Stimulated activated memory B cell treated with anti-CD40 and anti-IgM and Interleukin-4, amounts not matched to agents 10 μg/mL and 1 μg/mL and 100 μg/mL, for 72 hours (primary cell): ENCODE measurements around the gene SNAPIN.

ENCODE experiments used
- ATAC-seq: fragments of 150-1000 bp; cut with Tn5 transposase; 2 replicates; pipeline ENCODE4 v1.10.0; 2021
- H3K27ac Mint-ChIP-seq: one replicate; pipeline ENCODE4 v1.8.0; 2022; ENCODE audit warnings: mild to moderate bottlenecking, mixed read lengths
- H3K27me3 Mint-ChIP-seq: one replicate; pipeline ENCODE4 v1.8.0; 2022; ENCODE audit warnings: mixed read lengths
- H3K36me3 Mint-ChIP-seq: one replicate; pipeline ENCODE4 v1.8.0; 2022; ENCODE audit warnings: mixed read lengths
- H3K4me1 Mint-ChIP-seq: one replicate; pipeline ENCODE4 v1.8.0; 2022; ENCODE audit warnings: mixed read lengths
- H3K4me3 Mint-ChIP-seq: one replicate; pipeline ENCODE4 v1.8.0; 2022; ENCODE audit warnings: mild to moderate bottlenecking, moderate library complexity, mixed read lengths
- H3K9me3 Mint-ChIP-seq: one replicate; pipeline ENCODE4 v1.8.0; 2022; ENCODE audit warnings: mixed read lengths

SNAPIN gene, protein sequence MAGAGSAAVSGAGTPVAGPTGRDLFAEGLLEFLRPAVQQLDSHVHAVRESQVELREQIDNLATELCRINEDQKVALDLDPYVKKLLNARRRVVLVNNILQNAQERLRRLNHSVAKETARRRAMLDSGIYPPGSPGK

DNA sequence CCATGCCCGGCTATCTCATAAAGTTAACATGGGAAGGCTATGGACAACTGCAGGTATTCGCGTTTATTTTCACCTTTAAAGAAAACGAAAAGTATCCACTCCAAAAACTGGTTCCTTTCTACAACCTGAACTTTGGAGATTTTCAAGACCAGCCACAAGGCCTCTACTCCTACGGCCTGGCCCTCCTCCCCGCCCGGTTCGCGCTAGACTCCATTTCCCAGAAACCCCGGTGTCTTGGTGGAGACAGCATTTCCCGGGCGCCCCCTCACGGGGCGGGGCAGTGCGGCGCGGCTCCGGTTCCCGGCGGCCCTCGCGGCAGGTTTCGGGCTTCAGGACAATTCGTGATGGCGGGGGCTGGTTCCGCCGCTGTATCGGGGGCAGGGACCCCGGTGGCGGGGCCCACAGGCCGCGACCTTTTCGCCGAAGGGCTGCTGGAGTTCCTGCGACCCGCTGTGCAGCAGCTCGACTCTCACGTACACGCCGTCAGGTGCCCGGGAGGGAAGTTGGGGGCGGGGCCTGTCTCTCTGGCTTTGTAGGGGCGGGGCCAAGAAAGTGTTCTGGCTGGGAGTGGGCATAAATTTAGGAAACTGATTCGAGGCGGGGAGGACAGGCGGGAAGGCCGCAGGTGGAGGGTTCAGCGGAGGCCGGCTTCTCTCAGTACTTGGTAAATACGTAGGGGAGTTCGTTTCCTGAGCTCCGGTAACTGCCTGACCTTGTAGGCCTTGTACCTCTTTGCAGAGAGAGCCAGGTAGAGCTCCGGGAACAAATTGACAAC, at the start of gene SNAPIN:
TSS of gene SNAPIN (plus strand) at position 304 of the 775 bp plus-strand sequence. CDS start at position 345, 41 bp downstream.
- peaks cover 20% of the 10 kb centered on the region for H3K4me1 Mint-ChIP-seq
- peaks cover 19% of the 10 kb centered on the region for H3K36me3 Mint-ChIP-seq
- H3K4me3 Mint-ChIP-seq, result peak within 1 kb of the TSS; percentile 99
- H3K27ac Mint-ChIP-seq, result peak within 1 kb of the TSS; percentile 93
- no peaks in the 10 kb centered on the region for H3K9me3 Mint-ChIP-seq
- peak; percentile 99 for ATAC-seq
- no peaks in the 10 kb centered on the region for H3K27me3 Mint-ChIP-seq

DNA sequence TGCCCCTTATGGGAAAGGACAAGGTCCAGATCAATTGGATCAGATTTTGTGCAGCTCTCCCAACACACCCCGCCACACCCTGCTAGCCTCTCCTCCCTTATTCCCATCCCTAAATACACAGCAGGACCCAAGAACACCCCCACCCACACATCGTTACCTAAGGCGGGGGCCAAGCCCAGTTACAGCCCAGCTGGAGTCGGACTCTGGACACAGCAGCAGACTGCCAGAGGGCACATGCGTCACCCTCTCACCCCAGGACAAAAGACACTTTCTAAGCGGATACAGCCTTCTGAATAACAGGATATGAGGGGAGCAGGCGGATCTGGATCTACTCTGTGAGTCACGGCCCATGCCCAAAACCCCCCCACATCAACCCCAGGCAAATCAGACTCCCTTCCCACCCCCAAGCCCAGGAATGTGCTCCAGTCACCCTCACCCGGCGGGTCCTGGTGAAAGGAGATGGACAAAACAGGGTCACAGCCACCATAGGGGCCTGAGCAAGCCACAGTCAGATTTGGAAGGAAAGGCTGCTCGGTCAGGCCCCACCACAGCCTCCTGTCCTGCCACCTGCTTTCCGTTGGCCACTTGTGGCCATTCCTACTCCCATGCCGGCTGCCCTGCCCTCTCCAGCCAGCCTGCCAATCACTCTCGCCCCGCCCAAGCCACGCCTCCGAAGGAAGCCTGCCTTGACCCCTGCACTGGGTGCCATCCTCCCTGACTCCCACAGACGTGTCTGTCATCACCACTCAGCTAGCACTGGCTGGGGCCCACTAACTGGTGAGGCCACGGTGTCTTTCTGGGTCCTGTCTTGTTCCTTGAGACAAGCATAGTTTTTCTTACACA, 49.5 kb upstream of the SNAPIN start:
- ATAC-seq, result no peak
- no peaks in the 10 kb centered on the region for H3K27me3 Mint-ChIP-seq
- H3K4me1 Mint-ChIP-seq, result peaks cover 28% of the 10 kb centered on the region
- no peaks in the 10 kb centered on the region for H3K36me3 Mint-ChIP-seq
- H3K27ac Mint-ChIP-seq, result no peak overlapping the region
- H3K4me3 Mint-ChIP-seq, result no peak overlapping the region
- peaks cover 2% of the 10 kb centered on the region for H3K9me3 Mint-ChIP-seq

DNA sequence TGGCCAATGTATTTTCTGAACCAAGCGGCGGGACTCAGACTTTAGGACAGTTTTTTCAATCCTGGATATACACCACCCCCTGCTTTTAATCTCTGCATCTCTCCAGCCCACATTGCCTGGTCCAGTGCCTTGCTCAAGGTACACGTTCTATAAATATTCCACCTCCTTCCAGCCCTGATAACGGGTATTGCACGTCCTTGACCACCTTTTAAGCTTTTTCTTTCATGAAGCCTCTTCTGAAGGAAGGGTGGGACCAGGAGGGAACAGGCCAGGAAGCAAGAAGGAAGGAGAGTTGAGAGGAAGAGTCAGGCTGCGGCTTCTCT, 49.0 kb upstream of the SNAPIN start:
- Mint-ChIP-seq H3K9me3 (peaks cover 2% of the 10 kb centered on the region), H3K27me3 (no peaks in the 10 kb centered on the region), H3K4me1 (peaks cover 28% of the 10 kb centered on the region), H3K36me3 (no peaks in the 10 kb centered on the region), H3K4me3 (no peak overlapping the region), H3K27ac (no peak overlapping the region)
- no peak for ATAC-seq

DNA sequence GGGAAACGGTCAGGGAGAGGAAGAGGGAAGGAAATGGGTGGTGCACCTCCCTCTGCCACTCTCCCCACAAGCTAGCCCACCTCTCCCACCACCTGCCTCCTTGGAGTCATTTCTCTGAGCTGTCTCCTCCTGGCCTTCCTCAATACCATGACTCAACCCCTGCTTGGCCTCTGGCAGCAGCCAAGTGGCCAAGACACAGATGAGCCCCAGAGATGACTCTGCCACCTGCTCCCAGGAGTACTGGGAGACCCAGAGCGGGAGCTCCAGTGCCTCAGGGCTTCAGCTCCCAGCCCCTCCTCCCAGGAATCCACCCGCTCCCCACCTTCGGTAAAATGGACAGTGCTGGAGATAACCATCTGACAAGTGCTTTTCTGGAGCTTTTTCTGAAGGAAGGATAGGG, 48.2 kb upstream of the SNAPIN start:
- H3K27me3 Mint-ChIP-seq, result no peaks in the 10 kb centered on the region
- no peaks in the 10 kb centered on the region for H3K9me3 Mint-ChIP-seq
- no peak overlapping the region for H3K4me3 Mint-ChIP-seq
- no peak overlapping the region for H3K27ac Mint-ChIP-seq
- ATAC-seq, result no peak
- peaks cover 23% of the 10 kb centered on the region for H3K4me1 Mint-ChIP-seq
- no peaks in the 10 kb centered on the region for H3K36me3 Mint-ChIP-seq

DNA sequence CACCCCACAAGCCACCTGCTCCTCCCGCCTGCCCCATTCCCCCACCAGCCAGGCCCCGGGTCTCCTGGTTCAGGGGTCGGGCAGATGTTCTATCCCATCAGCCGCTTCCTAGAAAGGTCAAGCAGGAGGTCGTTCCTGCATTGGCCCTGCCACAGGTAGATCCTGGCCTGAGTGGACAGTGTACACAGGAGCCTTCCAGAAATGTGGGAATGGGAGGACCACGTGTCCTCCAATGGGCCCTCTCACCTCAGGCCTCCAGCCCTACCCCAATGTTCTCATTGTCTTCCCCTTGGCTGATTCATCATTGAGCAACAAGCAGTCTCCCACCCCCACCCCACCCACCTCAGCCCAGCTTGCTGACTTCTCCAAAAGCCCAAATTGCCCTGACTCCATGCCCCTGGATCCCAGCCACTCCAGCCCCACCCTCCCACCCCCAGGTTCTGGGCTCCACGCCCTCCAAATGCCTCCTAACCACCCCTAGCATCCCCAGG, 47.6 kb upstream of the SNAPIN start:
- H3K4me3 Mint-ChIP-seq, result no peak overlapping the region
- no peak for ATAC-seq
- peaks cover 22% of the 10 kb centered on the region for H3K4me1 Mint-ChIP-seq
- no peaks in the 10 kb centered on the region for H3K36me3 Mint-ChIP-seq
- no peaks in the 10 kb centered on the region for H3K27me3 Mint-ChIP-seq
- H3K27ac Mint-ChIP-seq, result no peak overlapping the region
- no peaks in the 10 kb centered on the region for H3K9me3 Mint-ChIP-seq

DNA sequence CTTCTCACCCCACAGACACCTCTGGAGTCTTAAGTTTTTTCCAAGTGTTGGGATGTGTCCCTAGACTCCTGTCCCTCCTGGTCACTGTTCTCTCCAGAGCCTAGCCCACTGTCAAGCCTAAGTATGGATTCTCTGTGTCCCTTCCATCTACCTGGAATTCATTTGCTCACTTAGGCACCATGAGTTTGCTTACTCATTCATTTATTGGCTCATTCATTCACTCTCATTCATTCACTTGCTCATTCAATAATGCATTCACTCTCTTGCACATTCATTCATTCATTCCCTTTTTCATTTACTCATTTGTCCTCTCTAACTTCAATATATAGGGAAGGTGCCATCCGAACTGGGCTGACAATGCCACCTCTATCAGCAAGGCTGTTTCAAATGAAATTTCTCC, 47.1 kb upstream of the SNAPIN start:
- H3K36me3 Mint-ChIP-seq, result no peaks in the 10 kb centered on the region
- no peak overlapping the region for H3K4me3 Mint-ChIP-seq
- no peak for ATAC-seq
- H3K27ac Mint-ChIP-seq, result no peak overlapping the region
- H3K9me3 Mint-ChIP-seq, result no peaks in the 10 kb centered on the region
- peaks cover 22% of the 10 kb centered on the region for H3K4me1 Mint-ChIP-seq
- no peaks in the 10 kb centered on the region for H3K27me3 Mint-ChIP-seq

DNA sequence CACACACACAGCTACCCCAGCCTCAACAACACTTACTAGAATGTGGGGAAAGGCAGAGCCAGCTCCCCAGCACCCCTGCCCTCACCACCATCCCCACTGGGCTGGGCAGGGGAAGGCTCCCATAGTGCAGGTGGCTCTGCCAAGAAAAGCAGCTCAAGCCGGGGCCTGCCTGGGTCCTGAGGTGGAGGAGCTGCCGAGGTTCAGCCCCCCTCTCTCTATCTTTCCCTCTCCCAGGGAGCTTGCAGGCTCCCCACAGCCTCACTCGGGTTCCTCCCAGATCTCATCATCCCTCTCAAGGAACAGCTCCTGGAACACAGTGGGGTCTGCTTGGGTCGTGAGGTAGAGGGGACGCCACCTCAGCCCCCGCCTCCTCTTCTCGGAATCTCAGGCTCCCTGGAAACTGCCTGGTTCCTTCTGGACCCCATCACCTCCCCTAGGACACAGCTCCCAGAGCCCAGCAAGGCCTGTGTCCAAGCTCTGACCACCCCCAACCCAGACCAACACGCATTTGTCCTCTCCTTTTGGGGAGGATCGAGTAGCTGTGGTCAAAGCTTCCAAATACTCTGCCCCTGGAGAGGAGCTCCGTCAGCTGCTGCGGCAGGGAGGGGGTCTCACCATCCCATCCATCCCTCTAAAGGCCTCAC, 46.3 kb upstream of the SNAPIN start:
- Mint-ChIP-seq H3K4me1 (peaks cover 23% of the 10 kb centered on the region), H3K9me3 (no peaks in the 10 kb centered on the region), H3K36me3 (no peaks in the 10 kb centered on the region), H3K27ac (no peak overlapping the region), H3K27me3 (no peaks in the 10 kb centered on the region), H3K4me3 (no peak overlapping the region)
- ATAC-seq, result no peak

DNA sequence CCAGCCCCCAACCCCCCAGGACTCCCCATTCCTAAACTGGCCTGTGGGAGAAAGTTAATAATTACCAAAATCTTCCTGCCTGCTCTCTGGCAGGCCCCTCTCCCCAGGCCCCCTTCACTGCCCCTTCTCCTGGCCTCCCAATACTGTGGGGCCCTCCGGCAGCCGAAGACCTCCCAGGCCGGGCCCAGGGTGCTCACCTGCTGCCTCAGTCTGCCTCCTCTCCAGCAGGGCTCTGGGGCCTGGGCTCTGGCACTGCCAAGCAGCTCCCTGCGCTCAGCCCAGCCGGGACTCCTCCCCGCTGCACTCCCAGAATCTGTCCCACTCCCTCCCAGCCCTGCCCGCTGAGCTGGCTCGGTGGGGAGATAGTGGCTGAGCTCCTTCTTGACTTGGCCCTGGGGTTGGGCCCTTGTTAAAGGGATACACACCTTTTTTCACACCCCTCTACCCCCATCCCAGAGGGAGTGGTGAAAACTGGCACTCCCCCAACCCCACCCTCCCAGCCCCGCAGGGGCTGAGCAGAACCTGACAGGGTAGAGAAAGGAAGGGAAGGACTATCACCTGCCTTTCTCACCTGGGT, 45.7 kb upstream of the SNAPIN start, which contains the start of gene S100A16:
TSS of gene S100A16 (minus strand) at position 383 of the 577 bp plus-strand sequence. CDS start 4,986 bp downstream, outside the sequence.
- H3K4me1 Mint-ChIP-seq, result peaks cover 29% of the 10 kb centered on the region
- H3K36me3 Mint-ChIP-seq, result no peaks in the 10 kb centered on the region
- no peak within 1 kb of the TSS for H3K4me3 Mint-ChIP-seq
- peak within 1 kb of the TSS; percentile 40 for H3K27ac Mint-ChIP-seq
- no peak for ATAC-seq
- no peaks in the 10 kb centered on the region for H3K9me3 Mint-ChIP-seq
- H3K27me3 Mint-ChIP-seq, result no peaks in the 10 kb centered on the region

DNA sequence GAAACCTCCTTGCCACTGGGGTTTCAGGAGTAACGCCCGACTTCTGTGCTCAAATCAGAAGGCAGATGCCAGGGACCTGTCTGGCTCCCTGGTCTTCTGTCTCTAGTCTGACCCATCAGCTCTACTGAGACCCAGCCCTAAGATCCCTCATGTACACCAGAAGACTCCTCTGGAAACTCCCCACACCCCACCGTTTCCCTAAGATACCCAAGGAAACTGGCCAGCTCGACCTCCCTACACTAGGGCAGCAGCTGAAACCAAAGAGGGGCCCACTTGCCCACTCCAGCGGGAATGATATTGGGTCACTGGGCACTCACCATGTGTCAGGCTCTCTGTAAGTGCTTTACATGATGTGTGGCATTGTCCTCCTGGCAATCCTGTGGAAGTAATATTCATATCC, 45.1 kb upstream of the SNAPIN start:
- ATAC-seq, result no peak
- Mint-ChIP-seq H3K4me3 (no peak overlapping the region), H3K27ac (no peak overlapping the region), H3K9me3 (no peaks in the 10 kb centered on the region), H3K36me3 (no peaks in the 10 kb centered on the region), H3K4me1 (peaks cover 29% of the 10 kb centered on the region), H3K27me3 (no peaks in the 10 kb centered on the region)

DNA sequence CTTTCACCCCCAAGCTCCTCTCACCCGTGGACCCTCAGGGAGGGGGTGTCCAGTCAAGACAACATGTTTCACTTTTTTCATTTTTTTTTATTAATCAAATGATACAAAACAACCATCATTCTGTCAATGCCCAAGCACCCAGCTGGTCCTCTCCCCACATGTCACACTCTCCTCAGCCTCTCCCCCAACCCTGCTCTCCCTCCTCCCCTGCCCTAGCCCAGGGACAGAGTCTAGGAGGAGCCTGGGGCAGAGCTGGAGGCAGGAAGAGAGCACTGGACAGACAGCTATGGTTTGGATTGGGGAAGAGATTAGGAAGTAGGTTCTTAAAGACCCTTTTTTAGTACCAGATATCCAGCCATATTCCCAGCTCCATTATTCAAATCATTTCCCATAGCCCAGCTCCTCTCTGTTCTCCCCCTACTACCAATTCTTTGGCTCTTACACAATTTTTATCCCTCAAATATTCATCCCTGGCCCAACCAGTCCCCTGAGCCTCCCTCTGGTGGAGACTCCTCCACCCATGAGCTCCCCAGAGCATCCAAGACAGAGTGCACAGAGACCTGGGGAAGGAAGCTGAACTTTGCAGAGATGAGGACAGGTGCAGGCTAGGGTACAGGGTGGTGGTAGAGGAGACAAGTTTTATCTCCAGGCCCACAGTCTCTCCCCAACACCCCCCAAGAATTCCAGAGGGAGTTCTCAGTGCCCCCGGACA, 44.2 kb upstream of the SNAPIN start:
- Mint-ChIP-seq H3K4me3 (no peak overlapping the region), H3K27me3 (no peaks in the 10 kb centered on the region), H3K4me1 (peaks cover 29% of the 10 kb centered on the region), H3K27ac (peak overlapping the region; percentile 40), H3K36me3 (no peaks in the 10 kb centered on the region), H3K9me3 (no peaks in the 10 kb centered on the region)
- ATAC-seq, result no peak

DNA sequence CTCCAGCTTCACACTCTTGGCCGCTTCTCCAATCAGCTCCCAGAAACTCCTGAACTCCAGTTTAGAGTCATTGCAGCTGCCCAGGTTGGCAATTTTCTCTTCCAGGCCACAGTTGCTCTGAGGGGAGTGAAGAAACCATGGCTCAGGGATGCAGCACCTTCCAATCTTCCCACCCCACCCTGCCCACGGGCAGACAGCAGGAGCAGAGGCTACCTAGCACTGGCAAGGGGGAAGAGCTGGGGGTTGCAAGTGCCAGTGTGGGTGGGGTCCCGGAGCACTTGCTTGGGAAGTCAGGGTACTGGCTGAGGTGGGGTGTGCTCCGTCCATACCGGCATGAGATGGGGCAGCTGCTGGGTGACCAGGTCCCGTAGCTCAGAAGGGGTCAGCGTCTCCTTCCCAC, 43.6 kb upstream of the SNAPIN start:
- no peak for ATAC-seq
- Mint-ChIP-seq H3K36me3 (no peaks in the 10 kb centered on the region), H3K4me1 (peaks cover 29% of the 10 kb centered on the region), H3K9me3 (no peaks in the 10 kb centered on the region), H3K4me3 (no peak overlapping the region), H3K27ac (peak overlapping the region; percentile 40), H3K27me3 (no peaks in the 10 kb centered on the region)

DNA sequence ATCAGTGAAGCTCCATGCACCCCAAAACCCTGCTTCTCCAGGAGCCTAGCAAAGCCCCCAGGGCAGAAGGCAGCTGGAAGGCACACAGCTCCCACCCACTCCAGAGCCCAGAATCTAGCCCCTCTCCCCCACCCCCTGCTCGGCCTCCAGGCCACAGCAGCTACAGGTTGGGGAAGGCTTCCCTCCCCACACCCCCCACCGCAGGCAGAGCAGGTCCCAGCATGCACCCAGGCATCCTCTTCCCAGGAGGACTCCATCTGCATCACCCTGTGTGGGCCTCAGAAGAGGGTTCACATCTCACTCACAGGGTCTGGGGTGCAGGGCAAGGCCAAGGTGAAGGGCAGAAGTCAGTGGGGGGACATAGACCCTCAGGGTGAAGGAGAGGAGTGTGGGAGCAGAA, 43.1 kb upstream of the SNAPIN start:
- Mint-ChIP-seq H3K27me3 (no peaks in the 10 kb centered on the region), H3K4me1 (peaks cover 29% of the 10 kb centered on the region), H3K4me3 (no peak overlapping the region), H3K9me3 (no peaks in the 10 kb centered on the region), H3K36me3 (no peaks in the 10 kb centered on the region), H3K27ac (peak overlapping the region; percentile 35)
- no peak for ATAC-seq

DNA sequence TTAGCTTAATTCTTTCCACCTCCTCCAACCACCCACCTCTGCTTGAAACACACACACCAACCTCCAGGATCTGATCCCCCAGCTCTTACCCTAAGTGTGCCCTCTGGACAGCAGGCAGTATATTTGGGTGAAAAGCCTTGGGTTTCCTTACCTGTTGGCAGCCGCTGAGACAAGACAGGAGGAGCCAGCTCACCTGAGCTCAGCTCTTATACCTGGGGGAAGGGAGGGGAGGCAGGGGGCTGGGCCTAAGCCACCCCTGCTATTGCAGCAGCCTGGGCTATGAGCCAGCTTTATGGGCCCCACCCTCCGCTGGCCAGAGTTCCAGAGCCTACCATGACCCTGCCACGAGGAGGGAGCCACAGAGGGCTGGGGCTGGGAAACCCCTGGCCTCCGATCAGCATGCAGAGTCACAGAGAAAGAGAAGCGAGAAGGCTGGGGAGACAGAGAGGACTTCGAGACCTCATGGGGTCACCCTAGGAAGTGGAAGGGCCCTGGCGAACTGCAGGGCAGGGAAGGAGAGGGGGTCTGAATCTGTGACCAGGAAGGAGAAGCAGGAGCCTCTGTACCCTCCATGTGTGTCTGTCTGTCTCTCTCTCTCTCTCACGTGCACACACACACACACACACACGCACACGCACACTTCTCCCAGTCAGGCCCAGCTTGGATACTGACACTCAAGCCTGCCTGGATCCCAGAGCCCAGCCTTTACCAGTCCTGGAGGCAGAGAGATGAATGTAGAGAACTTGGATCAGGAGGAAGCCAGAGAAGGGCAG, 42.2 kb upstream of the SNAPIN start, which contains the start of gene S100A14:
TSS of gene S100A14 (minus strand) at position 182 of the 773 bp plus-strand sequence. CDS start 467 bp downstream, outside the sequence.
- H3K4me1 Mint-ChIP-seq, result peaks cover 27% of the 10 kb centered on the region
- ATAC-seq, result peak; percentile 24
- H3K27ac Mint-ChIP-seq, result peak within 1 kb of the TSS; percentile 70
- no peaks in the 10 kb centered on the region for H3K27me3 Mint-ChIP-seq
- no peaks in the 10 kb centered on the region for H3K9me3 Mint-ChIP-seq
- H3K4me3 Mint-ChIP-seq, result no peak within 1 kb of the TSS
- H3K36me3 Mint-ChIP-seq, result no peaks in the 10 kb centered on the region

DNA sequence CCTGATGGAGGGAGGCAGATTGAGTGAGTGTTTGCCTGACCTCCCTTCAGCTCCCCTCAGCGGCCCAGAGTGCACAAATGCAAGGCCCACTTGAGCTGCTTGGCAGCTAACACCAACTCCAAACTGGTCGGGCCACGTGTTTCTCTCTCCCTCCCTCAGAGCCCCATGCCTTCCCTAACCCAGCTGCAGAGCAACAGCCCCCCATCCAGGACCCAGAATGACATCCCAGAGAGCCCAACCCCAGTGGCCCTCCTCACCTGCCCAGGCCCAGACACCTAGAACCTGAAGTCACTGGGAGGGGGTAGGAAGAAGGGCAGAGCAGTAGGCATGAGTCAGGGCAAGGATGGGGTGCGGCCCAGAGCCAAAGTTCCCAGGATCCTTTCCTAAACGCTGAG, 41.6 kb upstream of the SNAPIN start:
- Mint-ChIP-seq H3K4me1 (peaks cover 25% of the 10 kb centered on the region), H3K27me3 (no peaks in the 10 kb centered on the region), H3K27ac (peak overlapping the region; percentile 70), H3K36me3 (no peaks in the 10 kb centered on the region), H3K4me3 (no peak overlapping the region), H3K9me3 (no peaks in the 10 kb centered on the region)
- ATAC-seq, result no peak
